A549 (cell line): ENCODE data around the gene MAD2L1BP. TPM values are rescaled to one million over a fixed set of nuclear protein-coding genes. Genes with fewer than 3 reads are reported as not detected.

Experiments
- ATAC-seq, 2 experiments: fragments of 200-7000 bp in 1 of 2; fragments of >200 bp in 1 of 2; cut with Nextera tagmentation in 1 of 2; cut with Tn5 transposase in 1 of 2; 3 replicates each; pipeline versions ENCODE4 v1.8.0 to v1.9.1; 2018 to 2020; ENCODE audit warnings: mild to moderate bottlenecking in 1 of 2, moderate library complexity in 1 of 2
- CTCF ChIA-PET: fragments of 300-600 bp; sonication (Branson Sonifier 250); formaldehyde crosslinking; extraction: SDS; loops from one replicate; lab custom pipeline; 2021; ENCODE audit warnings: antibody characterized with exemption, inconsistent platforms; lab: Yijun Ruan, JAX
- POLR2A ChIA-PET: fragments of 350-600 bp; formaldehyde crosslinking; extraction: SDS; loops from one replicate; lab custom pipeline; 2021; ENCODE audit warnings: antibody characterized with exemption, inconsistent platforms; lab: Yijun Ruan, JAX
- DNase-seq, 2 experiments: peaks; one replicate each; pipeline versions ENCODE4 v3.0.0 to v3.0.0-alpha.2; 2011 to 2016; ENCODE audit warnings: low read depth in 1 of 2, low spot score in 1 of 2
- FAIRE-seq: peaks from 2 replicates; lab custom pipeline; 2011; peaks lifted over from hg19 to GRCh38; lab: Jason Lieb, UNC
- H3K27ac ChIP-seq, 2 experiments: fragments of >200 bp; sonication (Bioruptor Twin); formaldehyde crosslinking; 3 replicates each; pipeline ENCODE4 v1.5.1; 2016 to 2017
- H3K4me1 ChIP-seq: fragments of >200 bp; sonication (Bioruptor Twin); formaldehyde crosslinking; 3 replicates; pipeline ENCODE4 v1.6.1; 2016
- H3K4me2 ChIP-seq: fragments of >200 bp; sonication (Bioruptor Twin); formaldehyde crosslinking; 3 replicates; pipeline ENCODE4 v1.6.1; 2016
- H3K4me3 ChIP-seq: fragments of >200 bp; sonication (Bioruptor Twin); formaldehyde crosslinking; 3 replicates; pipeline ENCODE4 v1.5.1; 2016
- H3K9me3 ChIP-seq: fragments of >200 bp; sonication (Bioruptor Twin); formaldehyde crosslinking; 3 replicates; pipeline ENCODE4 v1.6.1; 2016
- BCL3 ChIP-seq: fragments of >200 bp; sonication (Bioruptor Twin); formaldehyde crosslinking; IDR thresholded peaks from 3 replicates; pipeline ENCODE4 v1.6.1; 2016
- BHLHE40 ChIP-seq: IDR thresholded peaks from 2 replicates; pipeline ENCODE4 v1.6.1; 2012; ENCODE audit warnings: low read depth, low read length, inconsistent platforms
- CBX2 ChIP-seq: fragments of 200-600 bp; sonication (generic); IDR thresholded peaks from 2 replicates; pipeline ENCODE4 v1.6.1; 2016; ENCODE audit warnings: low read depth, mild to moderate bottlenecking, borderline replicate concordance
- CBX8 ChIP-seq: fragments of 200-600 bp; sonication (generic); IDR thresholded peaks from 2 replicates; pipeline ENCODE4 v1.6.1; 2016
- CTCF ChIP-seq: fragments of >200 bp; sonication (Bioruptor Twin); formaldehyde crosslinking; IDR thresholded peaks from 3 replicates; pipeline ENCODE4 v1.5.1; 2016
- EHF ChIP-seq: fragments of 250-450 bp; sonication (Bioruptor Pico); IDR thresholded peaks from 2 replicates; pipeline ENCODE4 v1.5.0; 2020; ENCODE audit warnings: mild to moderate bottlenecking
- EHMT2 ChIP-seq: fragments of 200-600 bp; sonication (generic); IDR thresholded peaks from 2 replicates; pipeline ENCODE4 v1.6.1; 2016; ENCODE audit warnings: antibody characterized with exemption, low read depth, mild to moderate bottlenecking, moderate library complexity
- ESRRA ChIP-seq: fragments of 150-350 bp; IDR thresholded peaks from 2 replicates; pipeline ENCODE4 v1.6.1; 2014; ENCODE audit warnings: mild to moderate bottlenecking, low read length, borderline replicate concordance
- FOSB ChIP-seq: fragments of 250-450 bp; sonication (Bioruptor Pico); IDR thresholded peaks from 2 replicates; pipeline ENCODE4 v1.5.0; 2020; ENCODE audit warnings: mild to moderate bottlenecking, moderate library complexity
- FOSL2 ChIP-seq, 2 experiments: fragments of 450-650 bp in 1 of 2; fragments of >200 bp in 1 of 2; sonication (Bioruptor Twin) in 1 of 2; formaldehyde crosslinking; IDR thresholded peaks; 2 replicates each; pipeline versions ENCODE4 v1.5.0 to v1.6.1; 2016 to 2020; ENCODE audit warnings: mild to moderate bottlenecking in 1 of 2, moderate library complexity in 1 of 2
- HOXA7 ChIP-seq: fragments of 250-450 bp; sonication (Bioruptor Pico); IDR thresholded peaks from 2 replicates; pipeline ENCODE4 v1.5.0; 2020; ENCODE audit warnings: mild to moderate bottlenecking, moderate library complexity
- HOXB13 ChIP-seq: fragments of 250-450 bp; sonication (Bioruptor Pico); IDR thresholded peaks from 2 replicates; pipeline ENCODE4 v1.5.0; 2020; ENCODE audit warnings: low read depth, mild to moderate bottlenecking, moderate library complexity
- JUN ChIP-seq, 2 experiments: fragments of >200 bp; sonication (Bioruptor Twin); formaldehyde crosslinking; IDR thresholded peaks; 2 replicates in 1 of 2; 3 replicates in 1 of 2; pipeline ENCODE4 v1.6.1; 2016 to 2017
- KDM1A ChIP-seq: fragments of 200-600 bp; sonication (generic); IDR thresholded peaks from 2 replicates; pipeline ENCODE4 v1.6.1; 2016; ENCODE audit warnings: low read depth, mild to moderate bottlenecking
- KDM5A ChIP-seq: fragments of 200-600 bp; sonication (generic); IDR thresholded peaks from 2 replicates; pipeline ENCODE4 v1.6.1; 2016; ENCODE audit warnings: antibody characterized with exemption, mild to moderate bottlenecking
- MAX ChIP-seq: IDR thresholded peaks from 2 replicates; pipeline ENCODE4 v1.6.1; 2012
- MAZ ChIP-seq: fragments of 150-350 bp; IDR thresholded peaks from 2 replicates; pipeline ENCODE4 v1.6.1; 2014; ENCODE audit warnings: antibody characterized with exemption, low read depth, low read length, borderline replicate concordance
- NR3C1 ChIP-seq: fragments of >200 bp; sonication (Bioruptor Twin); formaldehyde crosslinking; IDR thresholded peaks from 3 replicates; pipeline ENCODE4 v1.6.1; 2017
- RAD21 ChIP-seq, 2 experiments: fragments of >200 bp in 1 of 2; sonication (Bioruptor Twin) in 1 of 2; formaldehyde crosslinking in 1 of 2; IDR thresholded peaks in 1 of 2; conservative IDR thresholded peaks in 1 of 2; 2 replicates in 1 of 2; 3 replicates in 1 of 2; pipeline ENCODE4 v1.6.1; 2012 to 2018; ENCODE audit warnings: inconsistent platforms in 1 of 2
- RARB ChIP-seq: fragments of 250-450 bp; sonication (Bioruptor Pico); IDR thresholded peaks from 2 replicates; pipeline ENCODE4 v1.8.0; 2021; ENCODE audit warnings: mild to moderate bottlenecking, moderate library complexity
- RNF2 ChIP-seq: fragments of 200-600 bp; sonication (generic); IDR thresholded peaks from 2 replicates; pipeline ENCODE4 v1.6.1; 2016; ENCODE audit warnings: low read depth, mild to moderate bottlenecking, antibody characterized with exemption, moderate library complexity, borderline replicate concordance
- TP53 ChIP-seq: fragments of 250-450 bp; sonication (Bioruptor Pico); IDR thresholded peaks from 2 replicates; pipeline ENCODE4 v1.5.0; 2021; ENCODE audit warnings: mild to moderate bottlenecking, moderate library complexity
- ZC3H11A ChIP-seq: fragments of 450-650 bp; IDR thresholded peaks from 2 replicates; pipeline ENCODE4 v1.6.1; 2014; ENCODE audit warnings: antibody characterized with exemption, mild to moderate bottlenecking
- ZNF302 ChIP-seq: fragments of 250-450 bp; sonication (Bioruptor Pico); IDR thresholded peaks from 2 replicates; pipeline ENCODE4 v1.9.0; 2021; ENCODE audit warnings: inconsistent platforms, mild to moderate bottlenecking, moderate library complexity
- WGBS: methylation state at CpG from one replicate; pipeline ENCODE4 v1.1.6; 2017; ENCODE audit errors: missing lambda C conversion rate; 5-methylcytosine and 5-hydroxymethylcytosine counted together
- polyA plus RNA-seq, 4 experiments: library from polyadenylated mRNA; depleted of rRNA in 3 of 4; stranded (reverse); fragments of >200 nt; fragmentation: RNase III in 1 of 4; extraction: RNeasy Plus Mini Kit Qiagen cat#74134 plus additional on column Dnase treatment in 1 of 4; gene quantifications; 2 replicates in 3 of 4; 3 replicates in 1 of 4; pipeline ENCODE4 v1.2.3, GENCODE V29; 2011 to 2017
- TF ChIP-seq, protein P1 (sequence below): fragments of 450-650 bp; IDR thresholded peaks from 2 replicates; pipeline ENCODE4 v1.6.1; 2014; ENCODE audit warnings: antibody characterized with exemption
- TF ChIP-seq, protein P2 (sequence below): fragments of 250-450 bp; sonication (Bioruptor Pico); IDR thresholded peaks from 2 replicates; pipeline ENCODE4 v1.5.0; 2021; ENCODE audit warnings: mild to moderate bottlenecking, moderate library complexity, borderline replicate concordance

MAD2L1BP gene
- polyA plus RNA-seq, 2 of the 4 experiments (the other 2 are of a cell fraction), result 22.0 to 26.7 TPM

DNA sequence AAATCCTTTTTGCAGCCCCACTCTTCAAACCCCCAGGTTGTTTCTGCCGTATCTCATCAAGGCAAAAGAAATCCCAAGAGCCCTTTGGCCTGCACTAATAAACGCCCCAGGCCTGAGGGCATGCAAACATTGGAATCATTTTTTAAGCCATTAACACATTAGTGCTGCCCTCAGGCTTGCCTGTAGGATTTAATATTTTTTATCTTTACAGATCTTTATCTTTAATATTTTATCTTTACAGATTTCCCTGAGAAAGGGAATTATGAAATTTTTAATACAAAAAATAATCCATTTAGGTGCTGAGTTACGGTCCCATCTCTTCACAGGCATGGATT is 21.3 kb upstream of the MAD2L1BP start:
- H3K9me3 ChIP-seq, result no peaks in the 10 kb centered on the region
- ATAC-seq (no peak), DNase-seq (no peak), FAIRE-seq (no peak)
- 73% methylated on average over 3 of the region's 3 CpGs for WGBS
- POLR2A ChIA-PET, result no interaction called here
- no peak overlapping the region for H3K4me3 ChIP-seq
- H3K4me2 ChIP-seq, result no peak overlapping the region
- CTCF ChIA-PET, result interaction anchor here (1.3 to 2.1 kb wide), 2 partner anchors 10 to 155 kb away, joined by 4 to 11 read pairs; no protein-coding TSS in a partner anchor
- no peak for TF ChIP-seq RAD21 (conservative IDR thresholded peaks at IDR 0.05 in 1 of 2, IDR thresholded peaks at IDR 0.05 in 1 of 2)
- no peak for TF ChIP-seq BHLHE40
- no peak for TF ChIP-seq ZNF302
- no peak for TF ChIP-seq CBX8
- no peak for TF ChIP-seq CBX2
- TF ChIP-seq, protein P1, sequence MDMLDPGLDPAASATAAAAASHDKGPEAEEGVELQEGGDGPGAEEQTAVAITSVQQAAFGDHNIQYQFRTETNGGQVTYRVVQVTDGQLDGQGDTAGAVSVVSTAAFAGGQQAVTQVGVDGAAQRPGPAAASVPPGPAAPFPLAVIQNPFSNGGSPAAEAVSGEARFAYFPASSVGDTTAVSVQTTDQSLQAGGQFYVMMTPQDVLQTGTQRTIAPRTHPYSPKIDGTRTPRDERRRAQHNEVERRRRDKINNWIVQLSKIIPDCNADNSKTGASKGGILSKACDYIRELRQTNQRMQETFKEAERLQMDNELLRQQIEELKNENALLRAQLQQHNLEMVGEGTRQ, result no peak
- TF ChIP-seq KDM1A, result no peak
- TF ChIP-seq FOSB (CRISPR knock-in tag), result no peak
- TF ChIP-seq TP53 (CRISPR knock-in tag), result no peak
- TF ChIP-seq CTCF, result no peak
- no peak for TF ChIP-seq EHMT2
- TF ChIP-seq EHF (CRISPR knock-in tag), result no peak
- TF ChIP-seq FOSL2 (IDR thresholded peaks at IDR 0.05), result no peak
- no peak for TF ChIP-seq FOSL2 (CRISPR knock-in tag; IDR thresholded peaks at IDR 0.05)
- no peak for TF ChIP-seq NR3C1
- no peak for TF ChIP-seq MAZ
- TF ChIP-seq, protein P2, sequence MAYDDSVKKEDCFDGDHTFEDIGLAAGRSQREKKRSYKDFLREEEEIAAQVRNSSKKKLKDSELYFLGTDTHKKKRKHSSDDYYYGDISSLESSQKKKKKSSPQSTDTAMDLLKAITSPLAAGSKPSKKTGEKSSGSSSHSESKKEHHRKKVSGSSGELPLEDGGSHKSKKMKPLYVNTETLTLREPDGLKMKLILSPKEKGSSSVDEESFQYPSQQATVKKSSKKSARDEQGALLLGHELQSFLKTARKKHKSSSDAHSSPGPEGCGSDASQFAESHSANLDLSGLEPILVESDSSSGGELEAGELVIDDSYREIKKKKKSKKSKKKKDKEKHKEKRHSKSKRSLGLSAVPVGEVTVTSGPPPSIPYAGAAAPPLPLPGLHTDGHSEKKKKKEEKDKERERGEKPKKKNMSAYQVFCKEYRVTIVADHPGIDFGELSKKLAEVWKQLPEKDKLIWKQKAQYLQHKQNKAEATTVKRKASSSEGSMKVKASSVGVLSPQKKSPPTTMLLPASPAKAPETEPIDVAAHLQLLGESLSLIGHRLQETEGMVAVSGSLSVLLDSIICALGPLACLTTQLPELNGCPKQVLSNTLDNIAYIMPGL (CRISPR knock-in tag), result no peak
- no peaks in the 10 kb centered on the region for H3K4me1 ChIP-seq
- H3K27ac ChIP-seq, result no peak overlapping the region

DNA sequence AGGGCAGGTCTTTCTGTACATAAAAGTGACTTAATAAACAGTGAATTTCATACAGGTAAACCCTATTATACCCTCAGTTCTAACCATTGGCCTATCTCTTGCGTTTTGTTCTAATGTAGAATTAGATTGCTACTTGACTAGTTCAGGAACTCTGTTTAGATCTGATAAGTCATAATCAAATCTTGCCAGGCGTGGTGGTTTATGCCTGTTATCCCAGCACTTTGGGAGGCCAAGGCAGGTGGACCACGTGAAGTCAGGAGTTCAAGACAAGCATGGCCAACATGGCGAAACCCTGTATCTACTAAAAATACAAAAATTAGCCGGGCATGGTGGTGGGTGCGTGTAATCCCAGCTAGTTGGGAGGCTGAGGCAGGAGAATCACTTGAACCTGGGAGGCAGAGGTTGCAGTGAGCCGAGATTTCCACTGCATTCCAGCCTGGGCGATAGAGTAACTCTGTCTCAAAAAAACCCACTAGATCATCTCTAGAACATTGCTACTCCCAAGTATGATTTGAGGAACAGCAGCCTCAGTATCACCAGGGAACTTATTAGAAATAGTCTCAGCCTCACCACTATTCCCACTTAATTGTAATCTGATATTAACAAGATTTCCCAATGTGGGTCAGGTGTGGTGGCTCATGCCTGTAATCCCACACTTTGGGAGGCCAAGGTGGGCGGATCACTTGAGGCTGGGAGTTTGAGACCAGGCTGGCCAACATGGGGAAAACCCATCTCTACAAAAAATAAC is 18.7 kb upstream of the MAD2L1BP start:
- Histone ChIP-seq H3K9me3 (no peaks in the 10 kb centered on the region), H3K4me3 (no peak overlapping the region), H3K4me1 (no peaks in the 10 kb centered on the region), H3K27ac (no peak overlapping the region), H3K4me2 (no peak overlapping the region)
- ATAC-seq (no peak), DNase-seq (no peak), FAIRE-seq (no peak)
- 98% methylated on average over 9 of the region's 9 CpGs for WGBS
- no peak for TF ChIP-seq HOXA7 (CRISPR knock-in tag)
- no peak for TF ChIP-seq MAX
- TF ChIP-seq RAD21 (conservative IDR thresholded peaks at IDR 0.05 in 1 of 2, IDR thresholded peaks at IDR 0.05 in 1 of 2), result no peak
- TF ChIP-seq RARB (CRISPR knock-in tag), result no peak
- no peak for TF ChIP-seq HOXB13 (CRISPR knock-in tag)
- no peak for TF ChIP-seq ZC3H11A
- TF ChIP-seq RNF2, result no peak
- no peak for TF ChIP-seq CBX8
- no peak for TF ChIP-seq NR3C1
- TF ChIP-seq KDM5A, result no peak
- no peak for TF ChIP-seq CBX2
- no peak for TF ChIP-seq ESRRA
- TF ChIP-seq JUN (IDR thresholded peaks at IDR 0.05), result no peak
- no peak for TF ChIP-seq MAZ
- TF ChIP-seq BCL3, result no peak
- TF ChIP-seq CTCF, result no peak
- ChIA-PET CTCF (no interaction called here), POLR2A (no interaction called here)
